Astrocyte (in vitro differentiated cells and primary cell): ENCODE measurements around the gene HMCES. TPM values are rescaled to one million over a fixed set of nuclear protein-coding genes. Genes with fewer than 3 reads are reported as not detected.
"Not testable (repeated sequence)": the region's sequence is repeated elsewhere in the genome, so short reads cannot be mapped to it uniquely, and the experiment has no call there.

Experiments
- DNase-seq: peaks from one replicate; pipeline ENCODE4 v3.0.0-alpha.2; 2010; ENCODE audit warnings: low read depth
- FAIRE-seq: peaks from 2 replicates; lab custom pipeline; 2011; peaks lifted over from hg19 to GRCh38; lab: Jason Lieb, UNC
- H2AFZ ChIP-seq: 2 replicates; pipeline ENCODE4 v1.6.0; 2012; ENCODE audit warnings: low read depth, low read length, inconsistent platforms
- H3K27ac ChIP-seq: 2 replicates; pipeline ENCODE4 v1.5.1; 2011; ENCODE audit warnings: low read depth, low read length, inconsistent platforms
- H3K27me3 ChIP-seq: 2 replicates; pipeline ENCODE4 v1.6.0; 2011; ENCODE audit warnings: low read length, inconsistent platforms; ENCODE audit not compliant: insufficient read depth
- H3K36me3 ChIP-seq: 2 replicates; pipeline ENCODE4 v1.5.1; 2011; ENCODE audit warnings: low read length, inconsistent platforms; ENCODE audit not compliant: insufficient read depth
- H3K4me1 ChIP-seq: 2 replicates; pipeline ENCODE4 v1.5.1; 2011; ENCODE audit warnings: low read length, inconsistent platforms; ENCODE audit not compliant: insufficient read depth
- H3K4me2 ChIP-seq: 2 replicates; pipeline ENCODE4 v1.6.0; 2012; ENCODE audit warnings: low read length, inconsistent platforms
- H3K4me3 ChIP-seq: 2 replicates; pipeline ENCODE4 v1.5.1; 2011; ENCODE audit warnings: low read depth, mild to moderate bottlenecking, low read length, inconsistent platforms; ENCODE audit not compliant: insufficient read depth
- H3K79me2 ChIP-seq: 2 replicates; pipeline ENCODE4 v1.6.0; 2012; ENCODE audit warnings: mild to moderate bottlenecking, low read length, inconsistent platforms; ENCODE audit not compliant: insufficient read depth
- H3K9ac ChIP-seq: 2 replicates; pipeline ENCODE4 v1.6.0; 2012; ENCODE audit warnings: mild to moderate bottlenecking, low read length, inconsistent platforms
- H3K9me3 ChIP-seq: 2 replicates; pipeline ENCODE4 v1.5.1; 2012; ENCODE audit warnings: low read depth, mild to moderate bottlenecking, low read length, inconsistent platforms; ENCODE audit not compliant: insufficient read depth
- H4K20me1 ChIP-seq: 2 replicates; pipeline ENCODE4 v1.6.0; 2012; ENCODE audit warnings: low read length, inconsistent platforms; ENCODE audit not compliant: insufficient read depth
- H3K27ac Mint-ChIP-seq: one replicate; pipeline ENCODE4 v1.8.0; 2021; ENCODE audit warnings: mild to moderate bottlenecking, mixed read lengths; ENCODE audit not compliant: unreplicated experiment
- H3K27me3 Mint-ChIP-seq: one replicate; pipeline ENCODE4 v1.8.0; 2021; ENCODE audit warnings: low read depth, mixed read lengths; ENCODE audit not compliant: unreplicated experiment
- H3K36me3 Mint-ChIP-seq: one replicate; pipeline ENCODE4 v1.8.0; 2021; ENCODE audit warnings: low read depth, mixed read lengths; ENCODE audit not compliant: unreplicated experiment
- H3K4me1 Mint-ChIP-seq: one replicate; pipeline ENCODE4 v1.8.0; 2021; ENCODE audit warnings: low read depth, mixed read lengths; ENCODE audit not compliant: unreplicated experiment
- H3K4me3 Mint-ChIP-seq: one replicate; pipeline ENCODE4 v1.8.0; 2021; ENCODE audit warnings: mild to moderate bottlenecking, moderate library complexity, mixed read lengths; ENCODE audit not compliant: unreplicated experiment
- H3K9me3 Mint-ChIP-seq: one replicate; pipeline ENCODE4 v1.8.0; 2021; ENCODE audit warnings: mild to moderate bottlenecking, mixed read lengths; ENCODE audit not compliant: unreplicated experiment
- EZH2 ChIP-seq: IDR thresholded peaks from 2 replicates; pipeline ENCODE4 v1.6.1; 2012; ENCODE audit warnings: mild to moderate bottlenecking, low read length, inconsistent platforms; ENCODE audit not compliant: insufficient read depth
- total RNA-seq: library from RNA; stranded (reverse); gene quantifications from 2 replicates; pipeline ENCODE4 v1.2.1, GENCODE V29; 2021
- TF ChIP-seq, protein P1 (sequence below): IDR thresholded peaks from 2 replicates; pipeline ENCODE4 v1.5.1; 2011; ENCODE audit warnings: low read depth, mild to moderate bottlenecking, inconsistent platforms, low read length, moderate library complexity; ENCODE audit not compliant: insufficient read depth

Gene HMCES
- total RNA-seq, 1 donor from 2014 or later, result 27.4 TPM

DNA sequence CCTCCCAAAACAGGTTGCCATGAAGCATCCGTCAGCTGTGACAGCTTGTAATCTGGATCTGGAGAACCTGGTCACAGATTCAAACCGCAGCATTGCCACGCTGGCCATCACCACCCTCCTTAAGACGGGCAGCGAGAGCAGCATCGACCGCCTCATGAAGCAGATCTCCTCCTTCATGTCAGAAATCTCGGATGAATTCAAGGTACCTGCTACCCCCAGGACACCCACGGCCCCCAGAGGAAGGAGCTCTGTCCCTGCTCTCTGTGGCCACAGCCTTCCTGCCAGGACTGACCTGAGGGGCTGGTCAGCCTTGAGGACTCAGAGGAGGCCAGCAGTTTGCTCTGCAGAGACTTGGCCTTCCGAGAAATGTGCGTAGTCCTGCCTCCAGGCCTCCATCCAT, 18.1 kb upstream of the HMCES start:
- Histone ChIP-seq H3K4me1 (no peaks in the 10 kb centered on the region), H3K9me3 (no peaks in the 10 kb centered on the region), H3K79me2 (peaks cover 72% of the 10 kb centered on the region), H2AFZ (no peak overlapping the region), H3K27me3 (no peaks in the 10 kb centered on the region), H3K9ac (no peak overlapping the region), H3K4me3 (no peak overlapping the region), H3K4me2 (no peak overlapping the region), H4K20me1 (peaks cover 89% of the 10 kb centered on the region), H3K36me3 (peaks cover 82% of the 10 kb centered on the region), H3K27ac (no peak overlapping the region)
- Mint-ChIP-seq H3K9me3 (no peaks in the 10 kb centered on the region), H3K4me1 (peaks cover 2% of the 10 kb centered on the region), H3K27me3 (no peaks in the 10 kb centered on the region), H3K36me3 (peaks cover 34% of the 10 kb centered on the region), H3K27ac (no peak overlapping the region), H3K4me3 (no peak overlapping the region)
- DNase-seq (no peak), FAIRE-seq (no peak)
- TF ChIP-seq, protein P1, sequence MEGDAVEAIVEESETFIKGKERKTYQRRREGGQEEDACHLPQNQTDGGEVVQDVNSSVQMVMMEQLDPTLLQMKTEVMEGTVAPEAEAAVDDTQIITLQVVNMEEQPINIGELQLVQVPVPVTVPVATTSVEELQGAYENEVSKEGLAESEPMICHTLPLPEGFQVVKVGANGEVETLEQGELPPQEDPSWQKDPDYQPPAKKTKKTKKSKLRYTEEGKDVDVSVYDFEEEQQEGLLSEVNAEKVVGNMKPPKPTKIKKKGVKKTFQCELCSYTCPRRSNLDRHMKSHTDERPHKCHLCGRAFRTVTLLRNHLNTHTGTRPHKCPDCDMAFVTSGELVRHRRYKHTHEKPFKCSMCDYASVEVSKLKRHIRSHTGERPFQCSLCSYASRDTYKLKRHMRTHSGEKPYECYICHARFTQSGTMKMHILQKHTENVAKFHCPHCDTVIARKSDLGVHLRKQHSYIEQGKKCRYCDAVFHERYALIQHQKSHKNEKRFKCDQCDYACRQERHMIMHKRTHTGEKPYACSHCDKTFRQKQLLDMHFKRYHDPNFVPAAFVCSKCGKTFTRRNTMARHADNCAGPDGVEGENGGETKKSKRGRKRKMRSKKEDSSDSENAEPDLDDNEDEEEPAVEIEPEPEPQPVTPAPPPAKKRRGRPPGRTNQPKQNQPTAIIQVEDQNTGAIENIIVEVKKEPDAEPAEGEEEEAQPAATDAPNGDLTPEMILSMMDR, result no peak
- TF ChIP-seq EZH2, result no peak

DNA sequence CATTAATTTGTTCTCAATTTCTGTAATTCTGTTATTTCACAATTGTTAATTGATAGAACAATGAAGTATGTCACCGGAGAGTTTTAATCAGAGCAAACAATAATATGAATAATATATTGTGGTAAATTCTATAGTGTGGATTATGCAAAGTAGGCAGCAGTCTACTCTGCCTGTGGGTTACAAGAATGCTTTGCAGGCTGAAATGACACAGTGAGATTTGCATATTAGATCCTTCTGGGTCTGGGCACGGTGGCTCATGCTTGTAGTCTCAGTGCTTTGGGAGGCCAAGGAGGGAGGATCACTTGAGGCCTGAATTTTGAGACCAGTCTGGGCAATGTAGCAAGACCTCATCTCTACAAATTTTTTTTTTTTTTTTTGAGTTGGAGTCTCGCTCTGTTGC, 16.8 kb upstream of the HMCES start:
- Histone ChIP-seq H4K20me1 (peaks cover 86% of the 10 kb centered on the region), H3K9ac (no peak overlapping the region), H2AFZ (no peak overlapping the region), H3K4me2 (no peak overlapping the region), H3K27me3 (no peaks in the 10 kb centered on the region), H3K79me2 (peaks cover 62% of the 10 kb centered on the region), H3K36me3 (peaks cover 82% of the 10 kb centered on the region), H3K27ac (no peak overlapping the region), H3K9me3 (no peaks in the 10 kb centered on the region), H3K4me3 (no peak overlapping the region), H3K4me1 (no peaks in the 10 kb centered on the region)
- no peak for DNase-seq
- H3K27ac Mint-ChIP-seq, result no peak overlapping the region
- TF ChIP-seq EZH2, result no peak
- no peak overlapping the region for H3K4me3 Mint-ChIP-seq
- no peaks in the 10 kb centered on the region for H3K27me3 Mint-ChIP-seq
- H3K36me3 Mint-ChIP-seq, result peaks cover 40% of the 10 kb centered on the region
- H3K4me1 Mint-ChIP-seq, result peaks cover 3% of the 10 kb centered on the region
- H3K9me3 Mint-ChIP-seq, result no peaks in the 10 kb centered on the region
- no peak for FAIRE-seq

DNA sequence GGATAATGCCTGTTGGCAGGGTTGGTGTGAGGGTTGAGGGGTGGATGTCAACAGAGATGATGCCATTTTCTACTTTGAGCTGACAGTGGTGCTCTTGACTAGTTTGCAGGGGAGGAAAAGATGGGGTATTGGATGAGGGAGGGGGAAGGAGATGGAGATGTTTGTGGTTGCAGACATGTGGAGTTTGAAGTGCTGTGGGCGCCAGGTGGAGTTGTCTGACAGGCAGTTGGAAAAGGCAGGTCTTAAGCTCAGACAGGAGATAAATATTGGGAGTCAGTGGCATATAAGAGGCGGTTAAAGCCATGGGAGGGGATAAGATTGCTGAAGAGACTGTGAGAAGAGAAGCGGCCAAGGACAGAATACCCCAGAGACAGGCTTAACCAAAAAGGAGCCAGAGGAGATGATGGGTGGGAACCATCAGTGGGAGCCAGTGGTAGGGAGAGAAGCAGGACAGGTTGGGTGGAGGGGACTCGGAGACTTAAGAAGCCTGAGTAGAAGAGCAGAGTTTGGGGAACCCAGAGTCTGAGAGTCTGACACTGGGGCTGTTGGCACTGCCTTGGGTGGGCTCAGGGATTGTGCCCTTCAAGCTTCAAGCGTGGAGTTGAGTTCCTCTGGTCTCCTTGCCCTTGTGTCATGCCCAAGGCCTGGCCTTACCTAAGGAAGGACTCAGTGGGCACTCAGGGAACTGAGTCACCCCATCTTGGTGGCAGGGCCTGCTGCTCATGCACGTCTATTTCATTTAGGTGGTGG, 15.3 kb upstream of the HMCES start:
- Mint-ChIP-seq H3K9me3 (no peaks in the 10 kb centered on the region), H3K4me1 (peaks cover 5% of the 10 kb centered on the region), H3K27me3 (no peaks in the 10 kb centered on the region), H3K4me3 (no peak overlapping the region), H3K36me3 (peaks cover 40% of the 10 kb centered on the region), H3K27ac (no peak overlapping the region)
- H3K27me3 ChIP-seq, result no peaks in the 10 kb centered on the region
- no peaks in the 10 kb centered on the region for H3K9me3 ChIP-seq
- H3K9ac ChIP-seq, result no peak overlapping the region
- no peak overlapping the region for H3K4me3 ChIP-seq
- no peak for FAIRE-seq
- no peak overlapping the region for H3K4me2 ChIP-seq
- peaks cover 7% of the 10 kb centered on the region for H3K4me1 ChIP-seq
- H3K36me3 ChIP-seq, result peaks cover 81% of the 10 kb centered on the region
- H3K79me2 ChIP-seq, result peaks cover 54% of the 10 kb centered on the region
- TF ChIP-seq EZH2, result no peak
- TF ChIP-seq, protein P1, result no peak
- no peak for DNase-seq
- no peak overlapping the region for H3K27ac ChIP-seq
- peaks cover 81% of the 10 kb centered on the region for H4K20me1 ChIP-seq
- no peak overlapping the region for H2AFZ ChIP-seq

DNA sequence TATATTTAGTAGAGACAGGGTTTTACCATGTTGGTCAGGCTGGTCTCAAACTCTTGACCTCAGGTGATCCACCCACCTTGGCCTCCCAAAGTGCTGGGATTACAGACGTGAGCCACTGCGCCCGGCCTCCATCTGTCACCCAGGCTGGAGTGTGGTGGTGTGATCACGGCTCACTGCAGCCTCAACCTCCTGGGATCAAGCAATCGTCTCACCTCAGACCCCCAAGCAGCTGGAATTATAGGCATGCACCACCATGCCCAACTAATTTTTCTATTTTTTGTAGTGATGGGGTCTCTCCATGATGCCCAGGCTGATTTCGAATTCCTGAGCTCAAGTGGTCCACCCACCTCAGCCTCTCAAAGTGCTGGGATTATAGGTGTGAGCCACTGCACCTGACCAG, 13.7 kb upstream of the HMCES start:
- H3K27me3 Mint-ChIP-seq, H3K4me3 Mint-ChIP-seq, FAIRE-seq, H3K4me1 ChIP-seq, H3K9ac ChIP-seq, H3K4me2 ChIP-seq, H3K27ac ChIP-seq, H3K27me3 ChIP-seq, DNase-seq, H2AFZ ChIP-seq, H3K4me3 ChIP-seq, H3K9me3 Mint-ChIP-seq, H3K9me3 ChIP-seq, H3K27ac Mint-ChIP-seq: not testable (repeated sequence)
- Histone ChIP-seq H3K36me3 (peaks cover 83% of the 10 kb centered on the region), H3K79me2 (peaks cover 47% of the 10 kb centered on the region), H4K20me1 (peaks cover 84% of the 10 kb centered on the region)
- Mint-ChIP-seq H3K36me3 (peaks cover 44% of the 10 kb centered on the region), H3K4me1 (peaks cover 12% of the 10 kb centered on the region)
